Endothelial cell of umbilical vein (primary cell): ENCODE data around the gene PLRG1. TPM values are rescaled to one million over a fixed set of nuclear protein-coding genes. Genes with fewer than 3 reads are reported as not detected.

ENCODE experiments used
- BruUV-seq: library from RNA; stranded (reverse); fragments of 400-500 nt; replicated peaks from 2 replicates; lab custom pipeline; 2021; lab: Mats Ljungman, UMichigan
- CTCF ChIA-PET: fragments of 300-600, 350-600 bp; sonication (Branson Sonifier 250); formaldehyde crosslinking; loops from one replicate; lab custom pipeline; 2021; ENCODE audit warnings: antibody characterized with exemption, inconsistent platforms; lab: Charles Lee
- POLR2A ChIA-PET: fragments of 300-600, 350-600 bp; sonication (Branson Sonifier 250); formaldehyde crosslinking; loops from one replicate; lab custom pipeline; 2021; ENCODE audit warnings: antibody characterized with exemption, inconsistent platforms; lab: Charles Lee
- DNase-seq: peaks from one replicate; pipeline ENCODE4 v3.0.0-alpha.2; 2011; ENCODE audit warnings: low read depth, low spot score
- FAIRE-seq: peaks from 2 replicates; lab custom pipeline; 2011; peaks lifted over from hg19 to GRCh38; lab: Jason Lieb, UNC
- H2AFZ ChIP-seq: 2 replicates; pipeline ENCODE4 v1.6.0; 2012; ENCODE audit warnings: low read depth, low read length, control low read depth, inconsistent platforms
- H3K27ac ChIP-seq: 2 replicates; pipeline ENCODE4 v1.5.1; 2011; ENCODE audit warnings: low read depth, mild to moderate bottlenecking, control low read depth, low read length, moderate library complexity; ENCODE audit not compliant: insufficient read depth
- H3K27me3 ChIP-seq, 2 experiments: 2 replicates each; pipeline versions ENCODE4 v1.6.0 to v1.6.1; 2011; ENCODE audit warnings: low read length in 2 of 2, mixed read lengths in 1 of 2; ENCODE audit not compliant: control insufficient read depth in 2 of 2, insufficient read depth in 2 of 2
- H3K36me3 ChIP-seq, 2 experiments: 2 replicates in 1 of 2; 3 replicates in 1 of 2; pipeline ENCODE4 v1.5.1; 2011; ENCODE audit warnings: low read length in 2 of 2, mild to moderate bottlenecking in 1 of 2, moderate library complexity in 1 of 2; ENCODE audit not compliant: control insufficient read depth in 2 of 2, insufficient read depth in 2 of 2; ENCODE audit errors: extremely low read depth in 1 of 2
- H3K4me1 ChIP-seq: 3 replicates; pipeline ENCODE4 v1.5.1; 2011; ENCODE audit warnings: mild to moderate bottlenecking, low read length; ENCODE audit not compliant: control insufficient read depth, insufficient read depth; ENCODE audit errors: extremely low read depth
- H3K4me2 ChIP-seq: 2 replicates; pipeline ENCODE4 v1.6.1; 2011; ENCODE audit warnings: low read length, control low read depth, mixed read lengths; ENCODE audit not compliant: insufficient read depth
- H3K4me3 ChIP-seq, 3 experiments: fragments of 200-600 bp in 1 of 3; sonication (generic), shearing (Covaris generic) in 1 of 3; replicated peaks in 1 of 3; 2 replicates each; pipeline ENCODE4 v1.5.1; 2011 to 2016; ENCODE audit warnings: control low read depth in 3 of 3, low read length in 3 of 3, mild to moderate bottlenecking in 2 of 3, inconsistent platforms in 1 of 3, low read depth in 1 of 3, moderate library complexity in 1 of 3; ENCODE audit not compliant: insufficient read depth in 1 of 3
- H3K79me2 ChIP-seq: 2 replicates; pipeline ENCODE4 v1.6.0; 2012; ENCODE audit warnings: low read length, inconsistent platforms; ENCODE audit not compliant: control insufficient read depth, insufficient read depth
- H3K9ac ChIP-seq: replicated peaks from 2 replicates; pipeline ENCODE3; 2011; ENCODE audit warnings: low read length, control low read depth; ENCODE audit not compliant: insufficient read depth; ENCODE audit errors: extremely low read depth
- H3K9me1 ChIP-seq: replicated peaks from 3 replicates; pipeline ENCODE4 v1.6.0; 2011; ENCODE audit warnings: mild to moderate bottlenecking, low read length; ENCODE audit not compliant: control insufficient read depth, insufficient read depth; ENCODE audit errors: extremely low read depth
- H3K9me3 ChIP-seq: replicated peaks from 2 replicates; pipeline ENCODE4 v1.5.1; 2012; ENCODE audit warnings: low read length, inconsistent platforms; ENCODE audit not compliant: control insufficient read depth, insufficient read depth
- H4K20me1 ChIP-seq: replicated peaks from 2 replicates; pipeline ENCODE3; 2011; ENCODE audit warnings: mild to moderate bottlenecking, low read length; ENCODE audit not compliant: control insufficient read depth, insufficient read depth; ENCODE audit errors: extremely low read depth
- EZH2 ChIP-seq: IDR thresholded peaks from 2 replicates; pipeline ENCODE4 v1.6.1; 2012; ENCODE audit warnings: borderline replicate concordance, low read depth, mild to moderate bottlenecking, moderate library complexity, low read length, inconsistent platforms; ENCODE audit not compliant: severe bottlenecking
- FOS ChIP-seq: IDR thresholded peaks from 2 replicates; pipeline ENCODE4 v1.6.1; 2011; ENCODE audit warnings: mild to moderate bottlenecking, low read length, moderate library complexity, borderline replicate concordance; ENCODE audit not compliant: insufficient read depth
- GATA2 ChIP-seq: IDR thresholded peaks from 2 replicates; pipeline ENCODE4 v1.7.0; 2011; ENCODE audit warnings: low read depth, mild to moderate bottlenecking, moderate library complexity, mixed read lengths, low read length; ENCODE audit not compliant: insufficient read length, insufficient read depth
- JUN ChIP-seq: IDR thresholded peaks from 2 replicates; pipeline ENCODE4 v1.6.1; 2011; ENCODE audit warnings: borderline replicate concordance, low read depth; ENCODE audit not compliant: insufficient read length, insufficient read depth
- MYC ChIP-seq: IDR thresholded peaks from one replicate; pipeline ENCODE4 v1.6.1; 2011; ENCODE audit warnings: mild to moderate bottlenecking, low read depth, low read length
- POLR2A ChIP-seq: IDR thresholded peaks from 2 replicates; pipeline ENCODE4 v1.6.1; 2012; ENCODE audit warnings: low read depth, mild to moderate bottlenecking, control low read depth, low read length
- POLR2AphosphoS5 ChIP-seq: IDR thresholded peaks from 2 replicates; pipeline ENCODE4 v1.6.1; 2012; ENCODE audit warnings: low read depth, mild to moderate bottlenecking, control low read depth, low read length, moderate library complexity; ENCODE audit not compliant: insufficient read depth
- dilution Hi-C: fragments of 300-500 bp; cut with MboI; formaldehyde crosslinking; loops from one replicate; pipeline ENCODE4 v1.15.0; 2019; ENCODE audit warnings: low sequenced_read_pairs; ENCODE audit not compliant: extremely low pct_ligation_motif_present
- intact Hi-C: fragments of 100-400 bp; cut with micrococcal nuclease; formaldehyde crosslinking; loops from one replicate; pipeline ENCODE4 v1.10.0; 2022
- polyA plus RNA-seq, 4 experiments: library from polyadenylated mRNA; depleted of rRNA in 3 of 4; stranded (reverse) in 3 of 4; unstranded in 1 of 4; fragments of >200 nt; gene quantifications; 2 replicates each; pipeline versions ENCODE4 v1.2.1 to v1.2.3, GENCODE V29; 2011 to 2012; ENCODE audit warnings: missing spikeins in 1 of 4
- total RNA-seq: library from RNA; stranded (reverse); gene quantifications from 2 replicates; pipeline ENCODE4 v1.2.3, GENCODE V29; 2021
- TF ChIP-seq, protein P1 (sequence below): IDR thresholded peaks from 2 replicates; pipeline ENCODE4 v1.6.1; 2011; ENCODE audit not compliant: insufficient read depth, insufficient read length
- TF ChIP-seq, protein P2 (sequence below), 2 donors: IDR thresholded peaks; 1 replicate in 1 of 2; 2 replicates in 1 of 2; pipeline ENCODE4 v1.5.1; 2011; ENCODE audit warnings: low read length in 2 of 2, mild to moderate bottlenecking in 2 of 2, moderate library complexity in 2 of 2, control low read depth in 1 of 2, inconsistent platforms in 1 of 2, low read depth in 1 of 2; ENCODE audit not compliant: insufficient read depth in 1 of 2; ENCODE audit errors: extremely low read depth in 1 of 2

PLRG1 gene
- total and polyA plus RNA-seq, 2 donors (not counting 3 experiments of a cell fraction or from before 2014, with no cell fraction given): 50.9 to 91.9 TPM

DNA sequence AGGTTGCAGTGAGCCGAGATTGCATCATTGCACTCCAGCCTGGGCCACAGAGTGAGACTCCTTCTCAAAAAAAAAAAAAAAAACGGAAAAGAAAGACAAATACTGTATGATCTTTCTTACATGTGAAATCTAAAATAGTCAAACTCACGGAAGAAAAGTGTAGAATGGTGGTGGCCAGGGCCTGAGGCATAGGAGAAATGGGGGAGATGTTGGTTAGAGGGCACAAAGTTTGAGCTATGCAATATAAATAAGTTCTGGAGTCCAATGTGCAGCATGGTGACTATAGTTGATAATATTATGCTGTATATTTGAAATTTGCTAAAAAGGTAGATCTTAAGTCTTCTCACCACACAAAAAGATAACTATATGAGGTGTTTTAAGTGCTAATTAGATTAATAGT is 41.7 kb upstream of the PLRG1 start:
- ChIA-PET CTCF (interaction anchor here (0.6 to 2.2 kb wide), 2 partner anchors 27 to 40 kb away, joined by 4 read pairs; no protein-coding TSS in a partner anchor), POLR2A (no interaction called here)
- intact Hi-C loops: no loop called here
- Histone ChIP-seq H3K9me1 (no peaks in the 10 kb centered on the region), H3K9me3 (no peaks in the 10 kb centered on the region), H3K27me3 (peaks cover 0 to 4% of the 10 kb centered on the region in 2 experiments), H3K27ac (no peak overlapping the region), H3K4me1 (no peaks in the 10 kb centered on the region), H3K36me3 (no peaks in the 10 kb centered on the region), H3K4me3 (no peak overlapping the region), H2AFZ (no peak overlapping the region), H3K4me2 (no peak overlapping the region), H4K20me1 (no peaks in the 10 kb centered on the region), H3K9ac (no peak overlapping the region), H3K79me2 (no peaks in the 10 kb centered on the region)
- BruUV-seq: no TSS peak
- dilution Hi-C loops: no loop called here
- DNase-seq (no peak), FAIRE-seq (no peak)
- no peak for TF ChIP-seq GATA2

DNA sequence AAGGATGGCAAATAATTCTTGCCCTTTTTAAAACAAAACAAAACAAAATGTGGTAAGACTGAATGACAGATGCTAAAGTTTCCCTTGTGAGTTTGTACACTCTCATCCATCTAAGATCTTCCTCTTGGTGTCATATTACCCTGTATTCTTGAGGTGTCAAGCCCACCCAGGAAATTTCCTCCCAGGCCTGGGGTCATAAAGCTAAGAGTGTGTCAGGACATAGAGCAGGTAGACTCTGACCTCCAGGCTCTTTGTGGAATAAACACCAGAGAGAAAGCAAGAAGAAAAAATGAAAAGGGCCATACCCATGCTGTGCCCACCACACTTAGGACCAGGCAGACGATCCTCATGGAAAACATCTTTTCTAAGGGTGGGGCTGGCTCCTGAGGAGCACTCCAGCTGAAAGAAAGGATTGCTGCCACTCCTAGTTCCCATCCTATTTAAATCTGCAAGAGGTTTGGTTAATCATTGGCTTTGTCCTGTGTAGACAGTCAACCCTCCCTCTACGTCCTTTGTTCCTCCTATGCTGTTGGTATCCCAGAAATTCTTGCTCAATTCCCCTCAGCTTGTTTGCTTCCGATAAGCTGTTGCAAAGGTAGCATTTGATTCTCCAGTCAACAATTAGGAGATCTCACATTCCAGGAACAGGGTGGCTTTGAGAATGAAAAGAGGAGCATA is 40.3 kb upstream of the PLRG1 start, which contains the start of gene FGA:
FGA (minus strand) TSS at position 414 of the 678 bp plus-strand sequence; CDS start at position 359, 55 bp downstream.
- TF ChIP-seq, protein P1, sequence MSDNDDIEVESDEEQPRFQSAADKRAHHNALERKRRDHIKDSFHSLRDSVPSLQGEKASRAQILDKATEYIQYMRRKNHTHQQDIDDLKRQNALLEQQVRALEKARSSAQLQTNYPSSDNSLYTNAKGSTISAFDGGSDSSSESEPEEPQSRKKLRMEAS: no peak
- TF ChIP-seq JUN (no peak), POLR2A (no peak), GATA2 (no peak), MYC (no peak), FOS (no peak), EZH2 (no peak), POLR2AphosphoS5 (no peak)
- TF ChIP-seq, protein P2, sequence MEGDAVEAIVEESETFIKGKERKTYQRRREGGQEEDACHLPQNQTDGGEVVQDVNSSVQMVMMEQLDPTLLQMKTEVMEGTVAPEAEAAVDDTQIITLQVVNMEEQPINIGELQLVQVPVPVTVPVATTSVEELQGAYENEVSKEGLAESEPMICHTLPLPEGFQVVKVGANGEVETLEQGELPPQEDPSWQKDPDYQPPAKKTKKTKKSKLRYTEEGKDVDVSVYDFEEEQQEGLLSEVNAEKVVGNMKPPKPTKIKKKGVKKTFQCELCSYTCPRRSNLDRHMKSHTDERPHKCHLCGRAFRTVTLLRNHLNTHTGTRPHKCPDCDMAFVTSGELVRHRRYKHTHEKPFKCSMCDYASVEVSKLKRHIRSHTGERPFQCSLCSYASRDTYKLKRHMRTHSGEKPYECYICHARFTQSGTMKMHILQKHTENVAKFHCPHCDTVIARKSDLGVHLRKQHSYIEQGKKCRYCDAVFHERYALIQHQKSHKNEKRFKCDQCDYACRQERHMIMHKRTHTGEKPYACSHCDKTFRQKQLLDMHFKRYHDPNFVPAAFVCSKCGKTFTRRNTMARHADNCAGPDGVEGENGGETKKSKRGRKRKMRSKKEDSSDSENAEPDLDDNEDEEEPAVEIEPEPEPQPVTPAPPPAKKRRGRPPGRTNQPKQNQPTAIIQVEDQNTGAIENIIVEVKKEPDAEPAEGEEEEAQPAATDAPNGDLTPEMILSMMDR (IDR thresholded peaks at IDR 0.05; ENCODE audit: extremely low read depth in 1 of 2, insufficient read depth in 1 of 2, low read depth in 1 of 2, low read length in 2 of 2): no peak
- no peaks in the 10 kb centered on the region for H3K9me1 ChIP-seq
- no peak within 1 kb of the TSS for H3K4me3 ChIP-seq
- FAIRE-seq: no peak
- intact Hi-C loops (no loop called here), dilution Hi-C loops (no loop called here)
- no TSS peak for BruUV-seq
- H3K4me2 ChIP-seq: no peak within 1 kb of the TSS
- no peaks in the 10 kb centered on the region for H3K4me1 ChIP-seq
- H3K9ac ChIP-seq: no peak within 1 kb of the TSS
- H2AFZ ChIP-seq: no peak within 1 kb of the TSS
- H3K79me2 ChIP-seq: no peaks in the 10 kb centered on the region
- no peak within 1 kb of the TSS for H3K27ac ChIP-seq
- POLR2A ChIA-PET: no interaction called here
- CTCF ChIA-PET: interaction anchor here (2.2 kb wide), 1 partner anchor 28 kb away, joined by 4 read pairs; no protein-coding TSS in a partner anchor
- no peak for DNase-seq
- H3K27me3 ChIP-seq: peaks cover 0 to 4% of the 10 kb centered on the region in 2 experiments
- no peaks in the 10 kb centered on the region for H3K9me3 ChIP-seq
- no peaks in the 10 kb centered on the region for H4K20me1 ChIP-seq
- H3K36me3 ChIP-seq: no peaks in the 10 kb centered on the region
